HCT116 (cell line): ENCODE measurements around the gene RPL15. TPM values are rescaled to one million over a fixed set of nuclear protein-coding genes. Genes with fewer than 3 reads are reported as not detected.

Experiments used
- ATAC-seq: fragments of 200-7000 bp; cut with Tn5 transposase; 2 replicates; pipeline ENCODE4 v1.9.1; 2020; ENCODE audit warnings: mild to moderate bottlenecking, moderate library complexity
- BruUV-seq: library from RNA; stranded (reverse); fragments of 400-500 nt; replicated peaks from 2 replicates; lab custom pipeline; 2021; lab: Mats Ljungman, UMichigan
- CTCF ChIA-PET: fragments of 300-600 bp; sonication (Branson Sonifier 250); formaldehyde crosslinking; loops from one replicate; lab custom pipeline; 2021; ENCODE audit warnings: antibody characterized with exemption; lab: Charles Lee
- POLR2A ChIA-PET: fragments of 300-600, 350-600 bp; sonication (Branson Sonifier 250); formaldehyde crosslinking; loops from one replicate; lab custom pipeline; 2021; ENCODE audit warnings: antibody characterized with exemption; lab: Charles Lee
- RAD21 ChIA-PET, 2 experiments: fragments of 300-600 bp; sonication (Branson Sonifier 250); formaldehyde crosslinking; loops; one replicate each; lab custom pipeline; 2023; ENCODE audit warnings: low total read pairs in 2 of 2; ENCODE audit not compliant: uncharacterized antibody in 2 of 2, unreplicated experiment in 2 of 2, low non-redundant PET in 1 of 2; lab: Charles Lee
- DNase-seq: peaks from one replicate; pipeline ENCODE4 v3.0.0-alpha.2; 2010; ENCODE audit warnings: low read depth, low spot score
- H2AFZ ChIP-seq: fragments of 200-600 bp; shearing (Covaris generic), sonication (generic); 2 replicates; pipeline ENCODE4 v1.6.1; 2017; ENCODE audit warnings: low read depth, mixed run types, mixed read lengths, antibody characterized with exemption, low read length; ENCODE audit not compliant: poor library complexity, severe bottlenecking
- H3K27ac ChIP-seq: 2 replicates; pipeline ENCODE4 v1.5.1; 2012; ENCODE audit warnings: low read depth, low read length
- H3K27me3 ChIP-seq: fragments of 200-600 bp; sonication (generic); 2 replicates; pipeline ENCODE4 v1.6.1; 2016; ENCODE audit warnings: mixed run types, low read length, mixed read lengths; ENCODE audit not compliant: insufficient read depth
- H3K36me3 ChIP-seq, 2 experiments: fragments of 200-500 bp in 1 of 2; fragments of 200-600 bp in 1 of 2; sonication (Bioruptor generic) in 1 of 2; sonication (generic) in 1 of 2; 2 replicates each; pipeline versions ENCODE4 v1.5.1 to v1.6.1; 2014 to 2016; ENCODE audit warnings: low read length in 2 of 2, inconsistent platforms in 1 of 2, mixed read lengths in 1 of 2, mixed run types in 1 of 2; ENCODE audit not compliant: insufficient read depth in 2 of 2, control insufficient read depth in 1 of 2
- H3K4me1 ChIP-seq, 2 experiments: fragments of 200-600 bp in 1 of 2; sonication (generic) in 1 of 2; 2 replicates each; pipeline versions ENCODE4 v1.5.1 to v1.6.1; 2012 to 2017; ENCODE audit warnings: low read length in 2 of 2, inconsistent platforms in 1 of 2, mild to moderate bottlenecking in 1 of 2, mixed read lengths in 1 of 2, mixed run types in 1 of 2, moderate library complexity in 1 of 2; ENCODE audit not compliant: insufficient read depth in 2 of 2, control insufficient read depth in 1 of 2
- H3K4me2 ChIP-seq: fragments of 200-600 bp; sonication (generic); 2 replicates; pipeline ENCODE4 v1.6.1; 2017; ENCODE audit warnings: mixed run types, low read length, mixed read lengths
- H3K4me3 ChIP-seq, 2 experiments: fragments of 200-600 bp in 1 of 2; sonication (generic) in 1 of 2; replicated peaks in 1 of 2; 2 replicates each; pipeline ENCODE4 v1.5.1; 2011 to 2016; ENCODE audit warnings: low read length in 2 of 2, control low read depth in 1 of 2, low read depth in 1 of 2, mild to moderate bottlenecking in 1 of 2, mixed read lengths in 1 of 2, mixed run types in 1 of 2
- H3K79me2 ChIP-seq: fragments of 200-600 bp; sonication (generic); 2 replicates; pipeline ENCODE4 v1.6.1; 2017; ENCODE audit warnings: mild to moderate bottlenecking, mixed run types, low read length, moderate library complexity, mixed read lengths; ENCODE audit not compliant: insufficient read depth
- H3K9ac ChIP-seq: fragments of 200-600 bp; sonication (generic); 2 replicates; pipeline ENCODE4 v1.6.1; 2016; ENCODE audit warnings: low read length, mixed read lengths
- H3K9me2 ChIP-seq: fragments of 200-600 bp; sonication (generic), shearing (Covaris generic); 2 replicates; pipeline ENCODE4 v1.6.1; 2017; ENCODE audit warnings: mixed run types, mild to moderate bottlenecking, moderate library complexity; ENCODE audit not compliant: insufficient read depth
- H3K9me3 ChIP-seq, 2 experiments: fragments of 200-500 bp in 1 of 2; fragments of 200-600 bp in 1 of 2; sonication (Bioruptor generic) in 1 of 2; sonication (generic) in 1 of 2; 2 replicates each; pipeline ENCODE4 v1.6.1; 2014 to 2017; ENCODE audit warnings: low read length in 2 of 2, mixed read lengths in 2 of 2, inconsistent platforms in 1 of 2, low read depth in 1 of 2, mild to moderate bottlenecking in 1 of 2, mixed run types in 1 of 2, moderate library complexity in 1 of 2; ENCODE audit not compliant: control insufficient read depth in 1 of 2, insufficient read depth in 1 of 2
- H4K20me1 ChIP-seq: fragments of 200-600 bp; sonication (generic), shearing (Covaris generic); 2 replicates; pipeline ENCODE4 v1.6.1; 2017; ENCODE audit warnings: mixed run types, mild to moderate bottlenecking, moderate library complexity; ENCODE audit not compliant: insufficient read depth
- EGR1 ChIP-seq: IDR thresholded peaks from 2 replicates; pipeline ENCODE4 v1.6.1; 2012; ENCODE audit warnings: low read depth
- ELF1 ChIP-seq: IDR thresholded peaks from 2 replicates; pipeline ENCODE4 v1.6.1; 2012; ENCODE audit warnings: low read depth, borderline replicate concordance
- EZH2 ChIP-seq: fragments of 200-600 bp; sonication (generic); IDR thresholded peaks from 2 replicates; pipeline ENCODE4 v1.6.1; 2017; ENCODE audit warnings: antibody characterized with exemption, mixed run types
- EZH2phosphoT487 ChIP-seq: fragments of 200-600 bp; IDR thresholded peaks from 2 replicates; pipeline ENCODE4 v1.6.1; 2018; ENCODE audit warnings: antibody characterized with exemption, borderline replicate concordance
- JUND ChIP-seq: IDR thresholded peaks from 2 replicates; pipeline ENCODE4 v1.6.1; 2012
- POLR2A ChIP-seq: IDR thresholded peaks from 2 replicates; pipeline ENCODE4 v1.7.0; 2011; ENCODE audit warnings: borderline replicate concordance; ENCODE audit not compliant: insufficient read depth, insufficient read length; ENCODE audit errors: extremely low read depth
- POLR2AphosphoS5 ChIP-seq: IDR thresholded peaks from 2 replicates; pipeline ENCODE4 v1.6.1; 2011; ENCODE audit warnings: mild to moderate bottlenecking, low read depth, low read length, moderate library complexity
- RAD21 ChIP-seq: IDR thresholded peaks from 2 replicates; pipeline ENCODE4 v1.6.1; 2012; ENCODE audit warnings: low read depth, mild to moderate bottlenecking
- SP1 ChIP-seq: IDR thresholded peaks from 2 replicates; pipeline ENCODE4 v1.6.1; 2012; ENCODE audit warnings: low read depth
- TCF7L2 ChIP-seq: IDR thresholded peaks from 2 replicates; pipeline ENCODE4 v1.7.0; 2011; ENCODE audit warnings: borderline replicate concordance, inconsistent platforms; ENCODE audit not compliant: insufficient read depth, insufficient read length; ENCODE audit errors: extremely low read depth
- YY1 ChIP-seq: IDR thresholded peaks from 2 replicates; pipeline ENCODE4 v1.6.1; 2011; ENCODE audit warnings: low read length, low read depth, moderate library complexity, mild to moderate bottlenecking; ENCODE audit not compliant: insufficient replicate concordance; ENCODE audit errors: extremely low read depth
- ZBTB33 ChIP-seq: IDR thresholded peaks from 2 replicates; pipeline ENCODE4 v1.6.1; 2011; ENCODE audit warnings: mild to moderate bottlenecking, low read length, moderate library complexity; ENCODE audit not compliant: insufficient replicate concordance; ENCODE audit errors: extremely low read depth
- ZFX ChIP-seq: fragments of 450-650 bp; IDR thresholded peaks from 2 replicates; pipeline ENCODE4 v1.6.1; 2017
- intact Hi-C: fragments of 100-400 bp; cut with micrococcal nuclease; formaldehyde crosslinking; loops from 2 replicates; pipeline ENCODE4 v1.10.0; 2022
- total RNA-seq: library from RNA; stranded (reverse); gene quantifications from one replicate; pipeline ENCODE4 v1.2.1, GENCODE V29; 2021; ENCODE audit not compliant: unreplicated experiment
- TF ChIP-seq, protein P1 (sequence below): IDR thresholded peaks from 2 replicates; pipeline ENCODE4 v1.6.1; 2012
- TF ChIP-seq, protein P2 (sequence below): IDR thresholded peaks from 2 replicates; pipeline ENCODE4 v1.6.1; 2012
- TF ChIP-seq, protein P3 (sequence below): IDR thresholded peaks from 2 replicates; pipeline ENCODE4 v1.6.1; 2012; ENCODE audit warnings: low read depth
- TF ChIP-seq, protein P4 (sequence below), 3 experiments: fragments of 200-600 bp in 1 of 3; sonication (generic) in 1 of 3; IDR thresholded peaks in 2 of 3; conservative IDR thresholded peaks in 1 of 3; 2 replicates each; pipeline ENCODE4 v1.5.1; 2012 to 2017; ENCODE audit warnings: low read depth in 2 of 3, low read length in 2 of 3, antibody characterized with exemption in 1 of 3, borderline replicate concordance in 1 of 3, control low read depth in 1 of 3, mild to moderate bottlenecking in 1 of 3, mixed read lengths in 1 of 3, mixed run types in 1 of 3, moderate library complexity in 1 of 3; ENCODE audit not compliant: insufficient read depth in 1 of 3

RPL15 gene
- total RNA-seq, 1 experiment from 2014 or later = 2,177 TPM

- H3K9ac ChIP-seq = no peak overlapping the region
- no peak overlapping the region for H3K27ac ChIP-seq
- H4K20me1 ChIP-seq = no peaks in the 10 kb centered on the region
- H3K9me2 ChIP-seq = no peaks in the 10 kb centered on the region
- no peaks in the 10 kb centered on the region for H3K9me3 ChIP-seq
- RAD21 ChIA-PET = no interaction called here
- POLR2A ChIA-PET = no interaction called here
- H2AFZ ChIP-seq = no peak overlapping the region
- CTCF ChIA-PET = no interaction called here
- intact Hi-C loops = no loop called here
- H3K27me3 ChIP-seq = no peaks in the 10 kb centered on the region
- no peaks in the 10 kb centered on the region for H3K79me2 ChIP-seq
- ATAC-seq = no peak
- H3K4me2 ChIP-seq = no peak overlapping the region
- no peak for DNase-seq
- BruUV-seq = no TSS peak
- H3K4me1 ChIP-seq = no peaks in the 10 kb centered on the region; a peak in 1 of 4 replicates
- H3K4me3 ChIP-seq = no peak overlapping the region
- TF ChIP-seq EZH2 (no peak), ZBTB33 (no peak), EGR1 (no peak), EZH2phosphoT487 (no peak), ZFX (no peak), ELF1 (no peak), YY1 (no peak), TCF7L2 (no peak), POLR2AphosphoS5 (no peak), RAD21 (no peak), POLR2A (no peak), SP1 (no peak), JUND (no peak)
- TF ChIP-seq, protein P1, sequence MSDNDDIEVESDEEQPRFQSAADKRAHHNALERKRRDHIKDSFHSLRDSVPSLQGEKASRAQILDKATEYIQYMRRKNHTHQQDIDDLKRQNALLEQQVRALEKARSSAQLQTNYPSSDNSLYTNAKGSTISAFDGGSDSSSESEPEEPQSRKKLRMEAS = no peak
- TF ChIP-seq, protein P2, sequence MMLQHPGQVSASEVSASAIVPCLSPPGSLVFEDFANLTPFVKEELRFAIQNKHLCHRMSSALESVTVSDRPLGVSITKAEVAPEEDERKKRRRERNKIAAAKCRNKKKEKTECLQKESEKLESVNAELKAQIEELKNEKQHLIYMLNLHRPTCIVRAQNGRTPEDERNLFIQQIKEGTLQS = no peak
- TF ChIP-seq, protein P3, sequence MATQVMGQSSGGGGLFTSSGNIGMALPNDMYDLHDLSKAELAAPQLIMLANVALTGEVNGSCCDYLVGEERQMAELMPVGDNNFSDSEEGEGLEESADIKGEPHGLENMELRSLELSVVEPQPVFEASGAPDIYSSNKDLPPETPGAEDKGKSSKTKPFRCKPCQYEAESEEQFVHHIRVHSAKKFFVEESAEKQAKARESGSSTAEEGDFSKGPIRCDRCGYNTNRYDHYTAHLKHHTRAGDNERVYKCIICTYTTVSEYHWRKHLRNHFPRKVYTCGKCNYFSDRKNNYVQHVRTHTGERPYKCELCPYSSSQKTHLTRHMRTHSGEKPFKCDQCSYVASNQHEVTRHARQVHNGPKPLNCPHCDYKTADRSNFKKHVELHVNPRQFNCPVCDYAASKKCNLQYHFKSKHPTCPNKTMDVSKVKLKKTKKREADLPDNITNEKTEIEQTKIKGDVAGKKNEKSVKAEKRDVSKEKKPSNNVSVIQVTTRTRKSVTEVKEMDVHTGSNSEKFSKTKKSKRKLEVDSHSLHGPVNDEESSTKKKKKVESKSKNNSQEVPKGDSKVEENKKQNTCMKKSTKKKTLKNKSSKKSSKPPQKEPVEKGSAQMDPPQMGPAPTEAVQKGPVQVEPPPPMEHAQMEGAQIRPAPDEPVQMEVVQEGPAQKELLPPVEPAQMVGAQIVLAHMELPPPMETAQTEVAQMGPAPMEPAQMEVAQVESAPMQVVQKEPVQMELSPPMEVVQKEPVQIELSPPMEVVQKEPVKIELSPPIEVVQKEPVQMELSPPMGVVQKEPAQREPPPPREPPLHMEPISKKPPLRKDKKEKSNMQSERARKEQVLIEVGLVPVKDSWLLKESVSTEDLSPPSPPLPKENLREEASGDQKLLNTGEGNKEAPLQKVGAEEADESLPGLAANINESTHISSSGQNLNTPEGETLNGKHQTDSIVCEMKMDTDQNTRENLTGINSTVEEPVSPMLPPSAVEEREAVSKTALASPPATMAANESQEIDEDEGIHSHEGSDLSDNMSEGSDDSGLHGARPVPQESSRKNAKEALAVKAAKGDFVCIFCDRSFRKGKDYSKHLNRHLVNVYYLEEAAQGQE = no peak
- TF ChIP-seq, protein P4, sequence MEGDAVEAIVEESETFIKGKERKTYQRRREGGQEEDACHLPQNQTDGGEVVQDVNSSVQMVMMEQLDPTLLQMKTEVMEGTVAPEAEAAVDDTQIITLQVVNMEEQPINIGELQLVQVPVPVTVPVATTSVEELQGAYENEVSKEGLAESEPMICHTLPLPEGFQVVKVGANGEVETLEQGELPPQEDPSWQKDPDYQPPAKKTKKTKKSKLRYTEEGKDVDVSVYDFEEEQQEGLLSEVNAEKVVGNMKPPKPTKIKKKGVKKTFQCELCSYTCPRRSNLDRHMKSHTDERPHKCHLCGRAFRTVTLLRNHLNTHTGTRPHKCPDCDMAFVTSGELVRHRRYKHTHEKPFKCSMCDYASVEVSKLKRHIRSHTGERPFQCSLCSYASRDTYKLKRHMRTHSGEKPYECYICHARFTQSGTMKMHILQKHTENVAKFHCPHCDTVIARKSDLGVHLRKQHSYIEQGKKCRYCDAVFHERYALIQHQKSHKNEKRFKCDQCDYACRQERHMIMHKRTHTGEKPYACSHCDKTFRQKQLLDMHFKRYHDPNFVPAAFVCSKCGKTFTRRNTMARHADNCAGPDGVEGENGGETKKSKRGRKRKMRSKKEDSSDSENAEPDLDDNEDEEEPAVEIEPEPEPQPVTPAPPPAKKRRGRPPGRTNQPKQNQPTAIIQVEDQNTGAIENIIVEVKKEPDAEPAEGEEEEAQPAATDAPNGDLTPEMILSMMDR (IDR thresholded peaks at IDR 0.05 in 2 of 3, conservative IDR thresholded peaks at IDR 0.05 in 1 of 3; ENCODE audit: borderline replicate concordance in 1 of 3, insufficient read depth in 1 of 3, low read depth in 2 of 3, low read length in 2 of 3) = no peak
- H3K36me3 ChIP-seq = no peaks in the 10 kb centered on the region
These were observed 21.8 kb downstream of the RPL15 start for GRCh38 chr3:23938688-23939087.
